Measurements from ENCODE around the gene VTI1B.
"Not testable (repeated sequence)": the region's sequence is repeated elsewhere in the genome, so short reads cannot be mapped to it uniquely, and the experiment has no call there.

The VTI1B gene

DNA sequence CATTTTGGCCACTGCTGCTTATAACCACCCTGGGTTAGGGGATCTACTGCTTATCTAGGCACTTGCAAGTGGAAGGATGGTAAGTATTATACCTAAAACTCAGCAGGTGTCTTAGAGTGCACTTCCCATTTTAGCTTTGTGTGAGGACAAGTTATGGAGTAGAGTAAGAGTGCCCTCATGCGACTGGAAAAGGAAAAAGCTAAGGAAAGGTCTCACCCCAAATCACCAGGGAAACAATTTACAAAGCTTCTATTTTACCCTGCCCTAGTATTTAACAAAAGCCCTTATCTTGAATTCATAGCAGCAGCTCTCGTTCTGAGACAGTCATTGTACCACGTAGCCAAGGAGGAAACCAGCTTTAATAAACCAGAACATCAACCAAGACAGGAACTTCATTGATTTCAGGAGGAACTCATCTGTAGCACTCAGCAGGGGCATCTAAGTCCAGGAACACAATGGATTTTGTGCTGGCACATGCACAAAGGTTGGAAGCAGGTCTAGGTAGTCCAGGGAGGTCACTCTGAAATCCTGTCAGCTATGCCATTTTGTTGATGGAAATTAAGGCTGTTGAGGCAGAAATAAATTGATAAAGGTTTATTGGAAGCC lies 30.2 kb upstream of the VTI1B start:
- no peaks in the 10 kb centered on the region for H3K36me3 ChIP-seq (ENCODE audit: insufficient read depth, low read length)
- no peak overlapping the region for H3K4me2 ChIP-seq (ENCODE audit: low read length)

DNA sequence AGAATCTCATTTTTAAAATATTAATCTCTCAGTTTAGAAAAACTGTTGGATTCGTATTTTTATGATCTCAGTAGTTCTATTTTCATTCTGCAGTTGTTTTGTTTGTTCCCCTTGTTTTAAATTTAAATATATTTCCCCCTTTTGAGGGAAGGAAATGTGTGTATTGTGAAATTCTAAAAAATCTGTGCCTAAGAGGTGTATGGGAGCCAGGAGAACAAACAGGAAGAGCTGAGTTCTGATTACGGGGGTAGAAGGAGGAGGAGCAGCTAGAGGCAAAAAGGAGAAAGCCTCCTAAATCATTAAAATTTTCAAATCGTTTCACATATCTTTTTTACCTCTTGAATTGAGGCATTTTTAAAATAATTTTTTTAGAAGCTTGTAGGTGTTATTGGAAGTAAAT lies 29.6 kb upstream of the VTI1B start:
- peaks cover 12% of the 10 kb centered on the region for H3K4me1 ChIP-seq (ENCODE audit: control insufficient read depth, insufficient read depth, low read length)
- H3K9me3 ChIP-seq (replicated peaks; ENCODE audit: low read length): no peaks in the 10 kb centered on the region
- H3K9ac ChIP-seq (ENCODE audit: low read depth, low read length): no peak overlapping the region
- H3K36me3 ChIP-seq (ENCODE audit: insufficient read depth, low read length): no peaks in the 10 kb centered on the region
- H3K27me3 ChIP-seq (ENCODE audit: control insufficient read depth, insufficient read depth, low read length): peaks cover 14% of the 10 kb centered on the region
- H3K4me3 ChIP-seq (ENCODE audit: low read length): no peak overlapping the region
- H3K4me2 ChIP-seq (ENCODE audit: low read length): no peak overlapping the region

More for the DNA sequence above, 30.2 kb upstream of the VTI1B start:
- no peak overlapping the region for H3K4me3 ChIP-seq (ENCODE audit: low read length)
- no peak overlapping the region for H3K9ac ChIP-seq (ENCODE audit: low read depth, low read length)
- no peaks in the 10 kb centered on the region for H3K9me3 ChIP-seq (replicated peaks; ENCODE audit: low read length)
- peaks cover 12% of the 10 kb centered on the region for H3K4me1 ChIP-seq (ENCODE audit: control insufficient read depth, insufficient read depth, low read length)
- peaks cover 14% of the 10 kb centered on the region for H3K27me3 ChIP-seq (ENCODE audit: control insufficient read depth, insufficient read depth, low read length)

DNA sequence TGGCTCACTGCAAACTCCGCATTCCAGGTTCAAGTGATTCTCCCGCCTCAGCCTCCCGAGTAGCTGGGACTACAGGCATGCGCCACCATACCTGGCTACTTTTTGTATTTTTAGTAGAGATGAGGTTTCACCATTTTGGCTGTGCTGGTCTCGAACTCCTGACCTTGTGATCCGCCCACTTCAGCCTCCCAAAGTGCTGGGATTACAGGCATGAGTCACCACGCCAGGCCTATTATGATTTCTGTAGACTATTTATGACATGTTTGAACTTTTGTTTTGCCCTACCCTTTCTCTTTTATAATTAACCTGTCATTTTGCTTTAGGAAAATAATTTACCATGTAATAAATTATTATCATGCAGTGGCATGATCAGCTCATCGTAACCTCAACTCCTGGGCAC lies 27.1 kb upstream of the VTI1B start, which contains the start of gene RDH12:
Gene RDH12 (plus strand): TSS at position 395 of the 400 bp plus-strand sequence. CDS start 20,757 bp downstream, outside the sequence.
- Histone ChIP-seq H3K4me1 (ENCODE audit: control insufficient read depth, insufficient read depth, low read length) (peaks cover 12% of the 10 kb centered on the region), H3K27me3 (ENCODE audit: control insufficient read depth, insufficient read depth, low read length) (peaks cover 14% of the 10 kb centered on the region)
- H3K9ac ChIP-seq (ENCODE audit: low read depth, low read length); H3K4me3 ChIP-seq (ENCODE audit: low read length); H3K9me3 ChIP-seq (replicated peaks; ENCODE audit: low read length); H3K36me3 ChIP-seq (ENCODE audit: insufficient read depth, low read length); H3K4me2 ChIP-seq (ENCODE audit: low read length): not testable (repeated sequence)

DNA sequence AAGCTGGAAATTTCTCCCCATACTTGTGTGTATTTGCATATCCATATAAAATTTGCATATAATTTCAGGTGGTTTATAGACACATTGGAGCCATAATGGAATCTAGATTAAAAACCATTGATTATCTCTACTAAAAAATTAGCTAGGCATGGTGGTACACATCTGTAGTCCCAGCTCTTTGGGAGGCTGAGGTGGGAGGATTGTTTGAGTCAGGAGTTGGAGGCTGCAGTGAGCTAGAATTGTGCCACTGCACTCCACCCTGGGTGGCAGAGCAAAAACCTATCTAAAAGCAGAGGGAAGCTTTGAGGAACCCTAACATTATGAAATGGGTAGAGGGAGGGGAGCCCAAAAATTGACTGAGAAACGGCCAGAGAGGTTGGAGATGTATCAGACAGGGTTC lies 23.7 kb upstream of the VTI1B start:
- H3K9ac ChIP-seq (ENCODE audit: low read depth, low read length): no peak overlapping the region
- H3K27me3 ChIP-seq (ENCODE audit: control insufficient read depth, insufficient read depth, low read length): no peaks in the 10 kb centered on the region
- no peaks in the 10 kb centered on the region for H3K9me3 ChIP-seq (replicated peaks; ENCODE audit: low read length)
- H3K36me3 ChIP-seq (ENCODE audit: insufficient read depth, low read length): no peaks in the 10 kb centered on the region
- H3K4me2 ChIP-seq (ENCODE audit: low read length): no peak overlapping the region
- H3K4me1 ChIP-seq (ENCODE audit: control insufficient read depth, insufficient read depth, low read length): peaks cover 22% of the 10 kb centered on the region
- no peak overlapping the region for H3K4me3 ChIP-seq (ENCODE audit: low read length)

DNA sequence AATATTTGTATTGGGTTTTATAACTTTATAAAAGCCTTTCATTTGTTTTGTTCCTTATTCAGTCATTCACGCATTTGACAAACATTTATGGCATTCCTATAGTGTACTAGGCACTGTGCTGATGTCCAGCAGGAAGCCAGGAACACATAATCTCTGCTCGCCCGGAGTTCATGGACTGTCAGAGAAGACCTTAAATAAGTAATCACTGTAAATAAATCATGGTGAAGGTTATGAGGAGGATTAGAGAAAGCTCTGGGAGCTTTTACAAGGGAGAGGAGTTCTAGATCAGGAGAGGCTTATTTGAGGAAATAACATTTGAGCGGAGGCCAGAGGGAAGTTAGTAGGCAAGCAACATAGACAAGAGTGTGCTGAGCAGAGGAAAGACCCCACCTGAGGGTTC lies 22.6 kb upstream of the VTI1B start:
- peaks cover 5% of the 10 kb centered on the region for H3K36me3 ChIP-seq (ENCODE audit: insufficient read depth, low read length)
- H3K27me3 ChIP-seq (ENCODE audit: control insufficient read depth, insufficient read depth, low read length): no peaks in the 10 kb centered on the region
- no peak overlapping the region for H3K9ac ChIP-seq (ENCODE audit: low read depth, low read length)
- peaks cover 26% of the 10 kb centered on the region for H3K4me1 ChIP-seq (ENCODE audit: control insufficient read depth, insufficient read depth, low read length)
- H3K4me2 ChIP-seq (ENCODE audit: low read length): no peak overlapping the region
- H3K4me3 ChIP-seq (ENCODE audit: low read length): no peak overlapping the region
- H3K9me3 ChIP-seq (replicated peaks; ENCODE audit: low read length): no peaks in the 10 kb centered on the region

DNA sequence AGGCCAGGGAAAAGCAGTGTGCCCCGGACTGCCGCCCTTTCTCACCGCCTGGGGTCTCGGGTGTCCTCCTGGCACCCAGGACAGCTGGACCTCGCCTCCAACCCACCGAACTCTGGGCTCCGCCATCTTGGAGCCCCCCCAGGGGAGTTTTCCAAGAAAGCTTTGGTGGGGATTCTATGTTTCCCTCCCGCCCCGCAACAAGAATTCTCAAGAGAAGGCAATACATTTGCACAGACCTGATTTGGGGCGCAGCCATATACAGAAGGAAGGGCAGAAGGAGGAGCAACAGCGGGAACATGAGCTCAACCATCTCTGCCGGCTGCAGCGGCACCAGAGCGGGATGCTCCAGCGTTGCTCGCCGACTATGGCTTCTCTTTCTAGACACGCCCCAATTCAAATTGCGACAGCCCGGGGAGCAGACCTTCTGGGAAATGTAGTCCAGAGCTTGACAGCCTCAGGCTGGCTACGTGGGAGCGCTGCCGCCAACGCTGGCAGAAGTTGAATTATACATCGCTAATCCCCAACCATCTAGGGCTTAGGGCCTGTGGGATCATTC lies 21.0 kb upstream of the VTI1B start, which contains the start of gene RDH11:
Gene RDH11 (minus strand): TSS at position 371 of the 556 bp plus-strand sequence. CDS start 61 bp downstream, at position 310.
- peak within 1 kb of the TSS; percentile 91 for H3K4me2 ChIP-seq (ENCODE audit: low read length)
- no peaks in the 10 kb centered on the region for H3K9me3 ChIP-seq (replicated peaks; ENCODE audit: low read length)
- peak within 1 kb of the TSS; percentile 78 for H3K4me3 ChIP-seq (ENCODE audit: low read length)

DNA sequence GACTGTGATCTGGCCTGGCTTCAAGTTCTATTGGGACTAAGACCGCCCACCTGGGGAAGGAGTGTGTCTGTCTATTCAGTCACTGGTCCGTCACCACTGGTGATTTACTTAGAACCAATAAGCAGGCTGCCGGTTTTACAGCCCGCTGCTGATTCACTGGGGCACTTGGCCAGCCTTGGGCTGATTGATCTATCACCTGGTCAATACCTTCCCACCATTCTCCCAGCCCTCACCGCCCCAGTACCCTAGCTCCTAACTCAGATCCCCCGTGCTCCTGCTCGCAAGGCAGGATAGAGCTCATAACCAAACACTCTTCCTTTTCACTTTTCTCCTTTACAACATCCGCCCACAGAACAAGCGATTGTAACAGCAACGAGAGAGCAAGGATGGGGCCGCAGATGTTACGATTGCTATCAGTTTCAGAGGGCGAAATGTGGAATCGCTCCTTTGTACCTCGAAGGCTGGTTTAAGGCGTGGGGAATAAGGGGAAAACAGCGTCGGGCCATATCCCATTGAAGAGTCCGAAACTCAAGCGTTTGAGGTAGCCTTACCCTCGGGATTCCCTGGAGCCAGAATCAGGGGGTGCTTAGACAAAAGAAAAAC lies 20.5 kb upstream of the VTI1B start:
- Histone ChIP-seq H3K27me3 (ENCODE audit: control insufficient read depth, insufficient read depth, low read length) (no peaks in the 10 kb centered on the region), H3K9ac (ENCODE audit: low read depth, low read length) (peak overlapping the region; percentile 87), H3K36me3 (ENCODE audit: insufficient read depth, low read length) (peaks cover 26% of the 10 kb centered on the region), H3K9me3 (replicated peaks; ENCODE audit: low read length) (no peaks in the 10 kb centered on the region), H3K4me1 (ENCODE audit: control insufficient read depth, insufficient read depth, low read length) (peaks cover 15% of the 10 kb centered on the region), H3K4me2 (ENCODE audit: low read length) (peak overlapping the region; percentile 91), H3K4me3 (ENCODE audit: low read length) (peak overlapping the region; percentile 78)

More for the DNA sequence above, 21.0 kb upstream of the VTI1B start, which contains the start of gene RDH11:
- H3K27me3 ChIP-seq (ENCODE audit: control insufficient read depth, insufficient read depth, low read length): no peaks in the 10 kb centered on the region
- peaks cover 15% of the 10 kb centered on the region for H3K4me1 ChIP-seq (ENCODE audit: control insufficient read depth, insufficient read depth, low read length)
- peak within 1 kb of the TSS; percentile 87 for H3K9ac ChIP-seq (ENCODE audit: low read depth, low read length)
- peaks cover 20% of the 10 kb centered on the region for H3K36me3 ChIP-seq (ENCODE audit: insufficient read depth, low read length)

DNA sequence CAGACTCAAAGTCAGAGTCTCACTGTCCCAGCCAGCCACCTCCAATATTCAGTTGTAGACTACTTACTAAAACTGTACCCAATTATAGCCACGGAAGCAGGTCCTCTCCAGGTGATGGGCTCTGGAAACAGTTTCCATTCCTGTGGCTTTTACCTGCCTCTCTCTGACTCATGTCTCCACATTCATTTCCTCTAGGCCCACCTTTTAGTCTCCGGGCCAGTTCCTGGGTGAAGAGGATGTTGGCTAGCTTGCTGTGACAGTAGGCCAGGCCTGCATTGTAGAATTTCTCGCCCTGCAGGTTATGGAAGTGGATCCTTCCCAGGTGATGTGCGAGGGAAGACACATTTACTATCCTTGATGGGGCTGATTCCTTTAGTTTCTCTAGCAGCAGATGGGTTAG lies 15.6 kb upstream of the VTI1B start:
- H3K4me1 ChIP-seq (ENCODE audit: control insufficient read depth, insufficient read depth, low read length): peaks cover 15% of the 10 kb centered on the region
- H3K9me3 ChIP-seq (replicated peaks; ENCODE audit: low read length): no peaks in the 10 kb centered on the region
- no peak overlapping the region for H3K4me2 ChIP-seq (ENCODE audit: low read length)
- H3K27me3 ChIP-seq (ENCODE audit: control insufficient read depth, insufficient read depth, low read length): no peaks in the 10 kb centered on the region
- H3K9ac ChIP-seq (ENCODE audit: low read depth, low read length): no peak overlapping the region
- H3K36me3 ChIP-seq (ENCODE audit: insufficient read depth, low read length): peaks cover 63% of the 10 kb centered on the region
- no peak overlapping the region for H3K4me3 ChIP-seq (ENCODE audit: low read length)

DNA sequence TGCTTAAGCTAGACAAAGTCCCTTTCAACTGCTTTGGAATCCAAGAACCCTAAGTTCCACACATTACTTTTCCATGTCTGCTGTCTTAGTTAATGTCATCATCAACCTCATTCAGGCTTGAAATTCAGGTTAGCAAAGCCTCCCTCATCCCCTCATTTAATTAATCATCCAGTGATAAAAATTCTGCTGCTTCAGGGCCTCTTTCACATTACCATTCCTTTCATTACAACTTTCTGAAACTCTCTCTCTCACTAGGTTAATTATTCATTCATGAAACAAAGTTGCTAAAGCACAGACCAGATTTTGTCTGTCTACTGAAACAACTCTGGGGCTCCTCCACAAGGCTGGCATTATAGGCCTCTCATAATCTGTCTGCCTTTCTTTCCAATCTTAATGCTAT lies 9.4 kb upstream of the VTI1B start:
- no peak overlapping the region for H3K4me2 ChIP-seq (ENCODE audit: low read length)
- H3K27me3 ChIP-seq (ENCODE audit: control insufficient read depth, insufficient read depth, low read length): no peaks in the 10 kb centered on the region
- peaks cover 14% of the 10 kb centered on the region for H3K4me1 ChIP-seq (ENCODE audit: control insufficient read depth, insufficient read depth, low read length)
- H3K9me3 ChIP-seq (replicated peaks; ENCODE audit: low read length): no peaks in the 10 kb centered on the region
- H3K4me3 ChIP-seq (ENCODE audit: low read length): no peak overlapping the region
- no peak overlapping the region for H3K9ac ChIP-seq (ENCODE audit: low read depth, low read length)
- H3K36me3 ChIP-seq (ENCODE audit: insufficient read depth, low read length): peaks cover 56% of the 10 kb centered on the region

DNA sequence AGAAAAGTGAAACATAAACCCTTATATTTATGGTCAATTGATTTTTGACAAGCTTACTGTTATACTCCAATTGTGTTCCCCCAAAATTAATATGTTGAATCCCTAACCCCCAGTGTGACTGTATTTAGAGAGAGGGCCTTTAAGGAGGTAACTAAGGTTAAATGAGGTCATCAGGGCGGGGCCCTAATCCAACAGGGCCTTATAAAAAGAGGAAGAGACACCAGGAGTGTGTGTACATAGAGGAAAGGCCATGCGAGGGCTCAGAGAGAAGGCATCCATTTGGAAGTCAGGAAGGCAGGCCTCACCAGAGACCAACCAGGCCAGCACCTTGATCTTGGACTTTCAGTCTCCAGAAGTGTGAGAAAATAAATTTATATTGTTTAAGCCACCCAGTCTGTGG lies 6.5 kb upstream of the VTI1B start:
- Histone ChIP-seq H3K9me3 (replicated peaks; ENCODE audit: low read length) (no peaks in the 10 kb centered on the region), H3K4me3 (ENCODE audit: low read length) (no peak overlapping the region), H3K9ac (ENCODE audit: low read depth, low read length) (no peak overlapping the region), H3K4me1 (ENCODE audit: control insufficient read depth, insufficient read depth, low read length) (peaks cover 14% of the 10 kb centered on the region), H3K4me2 (ENCODE audit: low read length) (no peak overlapping the region), H3K36me3 (ENCODE audit: insufficient read depth, low read length) (peaks cover 52% of the 10 kb centered on the region), H3K27me3 (ENCODE audit: control insufficient read depth, insufficient read depth, low read length) (no peaks in the 10 kb centered on the region)

DNA sequence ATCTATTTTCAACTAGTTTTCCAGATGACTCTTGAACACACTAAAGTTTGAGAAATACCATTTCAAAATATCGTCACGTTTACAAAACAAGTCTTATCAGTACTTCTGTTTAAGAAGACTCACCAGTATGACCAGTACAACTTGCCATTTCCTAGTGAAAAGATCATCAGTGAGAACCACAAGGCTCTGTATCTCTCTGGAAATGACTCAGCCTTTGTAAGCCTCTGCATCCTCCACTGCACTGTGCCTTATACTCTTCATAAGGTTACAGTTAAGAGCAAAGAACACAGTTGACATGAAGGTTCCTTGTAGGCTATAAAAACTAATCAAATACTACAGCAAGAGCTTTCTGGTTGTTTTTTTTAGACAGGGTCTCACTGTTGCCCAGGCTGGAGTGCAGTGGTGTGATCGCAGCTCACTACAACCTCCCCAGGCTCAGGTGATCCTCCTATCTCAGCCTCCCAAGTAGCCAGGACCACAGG lies 5.7 kb upstream of the VTI1B start:
- H3K4me3 ChIP-seq (ENCODE audit: low read length): no peak overlapping the region
- H3K27me3 ChIP-seq (ENCODE audit: control insufficient read depth, insufficient read depth, low read length): no peaks in the 10 kb centered on the region
- H3K9ac ChIP-seq (ENCODE audit: low read depth, low read length): no peak overlapping the region
- H3K4me1 ChIP-seq (ENCODE audit: control insufficient read depth, insufficient read depth, low read length): peaks cover 17% of the 10 kb centered on the region
- no peak overlapping the region for H3K4me2 ChIP-seq (ENCODE audit: low read length)
- H3K36me3 ChIP-seq (ENCODE audit: insufficient read depth, low read length): peaks cover 47% of the 10 kb centered on the region
- H3K9me3 ChIP-seq (replicated peaks; ENCODE audit: low read length): no peaks in the 10 kb centered on the region
